GM12878 (cell line): ENCODE results near the gene ADORA2B. TPM values are rescaled to one million over a fixed set of nuclear protein-coding genes. Genes with fewer than 3 reads are reported as not detected.

ENCODE experiments used
- ATAC-seq: fragments of 200-7000 bp; cut with Tn5 transposase; 3 replicates; pipeline ENCODE4 v1.9.1; 2020; ENCODE audit warnings: mild to moderate bottlenecking, moderate library complexity
- BruUV-seq: library from RNA; stranded (reverse); fragments of 400-500 nt; replicated peaks from 2 replicates; lab custom pipeline; 2021; lab: Mats Ljungman, UMichigan
- CTCF ChIA-PET: fragments of 300-600 bp; sonication (Branson Sonifier 250); formaldehyde crosslinking; extraction: SDS; loops from one replicate; lab custom pipeline; 2021; ENCODE audit warnings: inconsistent platforms; lab: Yijun Ruan, JAX
- POLR2A ChIA-PET: fragments of 350-600 bp; formaldehyde crosslinking; extraction: SDS; loops from one replicate; lab custom pipeline; 2021; ENCODE audit warnings: inconsistent platforms; lab: Charles Lee
- RAD21 ChIA-PET: fragments of 300-600 bp; sonication (Branson Sonifier 250); formaldehyde crosslinking; loops from one replicate; lab custom pipeline; 2023; ENCODE audit warnings: antibody characterized with exemption; ENCODE audit not compliant: unreplicated experiment; lab: Charles Lee
- SMC1A ChIA-PET: fragments of 300-600 bp; sonication (Branson Sonifier 250); formaldehyde crosslinking; loops from one replicate; lab custom pipeline; 2023; ENCODE audit not compliant: unreplicated experiment, uncharacterized antibody; lab: Charles Lee
- DNase-seq: peaks from one replicate; pipeline ENCODE4 v3.0.0-alpha.2; 2011; ENCODE audit warnings: low read depth, low spot score
- FAIRE-seq: peaks from 3 replicates; lab custom pipeline; 2011; peaks lifted over from hg19 to GRCh38; lab: Jason Lieb, UNC
- H2AFZ ChIP-seq: 2 replicates; pipeline ENCODE4 v1.6.0; 2011; ENCODE audit warnings: low read depth, low read length, control low read depth; ENCODE audit not compliant: control insufficient read depth
- H3K27ac ChIP-seq: 2 replicates; pipeline ENCODE4 v1.5.1; 2011; ENCODE audit warnings: control low read depth; ENCODE audit not compliant: control insufficient read depth, insufficient read depth
- H3K27me3 ChIP-seq, 2 experiments: replicated peaks in 1 of 2; 2 replicates each; pipeline versions ENCODE4 v1.6.0 to v1.6.1; 2011; ENCODE audit warnings: low read length in 1 of 2; ENCODE audit not compliant: control insufficient read depth in 2 of 2, insufficient read depth in 2 of 2
- H3K36me3 ChIP-seq, 2 experiments: 2 replicates each; pipeline ENCODE4 v1.5.1; 2011; ENCODE audit warnings: low read length in 1 of 2; ENCODE audit not compliant: control insufficient read depth in 2 of 2, insufficient read depth in 2 of 2
- H3K4me1 ChIP-seq: 2 replicates; pipeline ENCODE4 v1.6.1; 2011; ENCODE audit warnings: mild to moderate bottlenecking, low read length, moderate library complexity, mixed read lengths; ENCODE audit not compliant: control insufficient read depth, insufficient read depth
- H3K4me2 ChIP-seq: 2 replicates; pipeline ENCODE4 v1.6.0; 2011; ENCODE audit warnings: control low read depth; ENCODE audit not compliant: control insufficient read depth, insufficient read depth
- H3K4me3 ChIP-seq: fragments of 200-600 bp; sonication (generic); 2 replicates; pipeline ENCODE4 v1.5.1; 2016
- H3K79me2 ChIP-seq: 2 replicates; pipeline ENCODE4 v1.6.0; 2011; ENCODE audit warnings: low read length; ENCODE audit not compliant: control insufficient read depth, insufficient read depth
- H3K9ac ChIP-seq: 2 replicates; pipeline ENCODE4 v1.8.0; 2011; ENCODE audit warnings: low read length, control low read depth, mixed read lengths; ENCODE audit not compliant: control insufficient read depth, insufficient read depth
- H3K9me3 ChIP-seq: replicated peaks from 3 replicates; pipeline ENCODE4 v1.5.1; 2011; ENCODE audit warnings: mild to moderate bottlenecking, low read length; ENCODE audit not compliant: control insufficient read depth, insufficient read depth
- H4K20me1 ChIP-seq: 2 replicates; pipeline ENCODE4 v1.6.0; 2011; ENCODE audit not compliant: control insufficient read depth, insufficient read depth
- CEBPB ChIP-seq, 2 experiments: fragments of 150-350 bp in 1 of 2; IDR thresholded peaks; 2 replicates each; pipeline ENCODE4 v1.6.1; 2012 to 2014; ENCODE audit warnings: low read depth in 2 of 2, low read length in 2 of 2, borderline replicate concordance in 1 of 2, inconsistent platforms in 1 of 2
- EED ChIP-seq: sonication (generic); IDR thresholded peaks from 2 replicates; pipeline ENCODE4 v1.6.1; 2016; ENCODE audit warnings: antibody characterized with exemption, low read depth
- HCFC1 ChIP-seq: fragments of 150-350 bp; IDR thresholded peaks from 2 replicates; pipeline ENCODE4 v1.6.1; 2014; ENCODE audit warnings: low read length
- MXI1 ChIP-seq: fragments of 150-350 bp; IDR thresholded peaks from 2 replicates; pipeline ENCODE4 v1.6.1; 2011; ENCODE audit warnings: low read depth, mild to moderate bottlenecking, inconsistent platforms, low read length, improper control_type of control experiment
- MYB ChIP-seq: fragments of 150-350 bp; IDR thresholded peaks from 2 replicates; pipeline ENCODE4 v1.6.1; 2014; ENCODE audit warnings: mild to moderate bottlenecking, low read depth, low read length, borderline replicate concordance
- NFXL1 ChIP-seq: fragments of 450-650 bp; IDR thresholded peaks from 2 replicates; pipeline ENCODE4 v1.6.1; 2017; ENCODE audit warnings: antibody characterized with exemption, mild to moderate bottlenecking, borderline replicate concordance
- NR2F1 ChIP-seq: fragments of 450-650 bp; conservative IDR thresholded peaks from 2 replicates; pipeline ENCODE4 v1.6.1; 2017; ENCODE audit warnings: mild to moderate bottlenecking
- PAX5 ChIP-seq: IDR thresholded peaks from 2 replicates; pipeline ENCODE4 v1.6.1; 2011; ENCODE audit warnings: low read depth, low read length, borderline replicate concordance
- RAD51 ChIP-seq: fragments of 450-650 bp; IDR thresholded peaks from 2 replicates; pipeline ENCODE4 v1.6.1; 2016; ENCODE audit warnings: moderate library complexity, mild to moderate bottlenecking, inconsistent platforms
- RFX5 ChIP-seq: IDR thresholded peaks from 2 replicates; pipeline ENCODE4 v1.6.1; 2011; ENCODE audit warnings: low read depth, low read length, improper control_type of control experiment
- SP1 ChIP-seq: IDR thresholded peaks from one replicate; pipeline ENCODE4 v1.6.1; 2011; ENCODE audit warnings: low read depth, low read length
- SUZ12 ChIP-seq: fragments of 200-600 bp; sonication (generic); IDR thresholded peaks from one replicate; pipeline ENCODE4 v1.6.1; 2018; ENCODE audit warnings: antibody characterized with exemption, mild to moderate bottlenecking; ENCODE audit not compliant: unreplicated experiment
- TAF1 ChIP-seq: IDR thresholded peaks from 2 replicates; pipeline ENCODE4 v1.6.1; 2011; ENCODE audit warnings: mild to moderate bottlenecking, low read depth, low read length, borderline replicate concordance
- ZSCAN29 ChIP-seq: fragments of 450-650 bp; IDR thresholded peaks from 2 replicates; pipeline ENCODE4 v1.6.1; 2017; ENCODE audit warnings: mild to moderate bottlenecking, moderate library complexity
- WGBS: methylation state at CpG from one replicate; pipeline ENCODE4 v1.1.6; 2016; ENCODE audit warnings: low lambda C conversion rate; ENCODE audit not compliant: insufficient replicate concordance, insufficient coverage; ENCODE audit errors: missing lambda C conversion rate; 5-methylcytosine and 5-hydroxymethylcytosine counted together
- in situ Hi-C: fragments of 300-500 bp; cut with MboI; formaldehyde crosslinking; loops from 9 replicates; pipeline ENCODE4 v1.14.3; 2018; ENCODE audit warnings: mixed read lengths
- intact Hi-C: fragments of 100-400 bp; cut with micrococcal nuclease; formaldehyde crosslinking; loops from one replicate; pipeline ENCODE4 v1.14.2; 2022; ENCODE audit not compliant: unreplicated experiment
- polyA plus RNA-seq, 11 experiments: library from polyadenylated mRNA; depleted of rRNA in 4 of 11; unstranded in 6 of 11; stranded (reverse) in 5 of 11; fragments of >200 nt; fragmentation: Nextera tagmentation in 4 of 11; fragmentation: Illumina TruSeq in 1 of 11; extraction: Ambion mirVana in 4 of 11; extraction: Trizol in 1 of 11; gene quantifications; 1 replicate in 1 of 11; 2 replicates in 10 of 11; pipeline versions ENCODE4 v1.2.1 to v1.2.3, GENCODE V29; 2011 to 2016; ENCODE audit warnings: inconsistent platforms in 2 of 11, missing spikeins in 2 of 11, low read depth in 1 of 11
- total RNA-seq, 4 experiments: library from RNA; depleted of rRNA in 3 of 4; stranded (reverse); fragments of >200 nt in 3 of 4; fragmentation: Illumina TruSeq in 1 of 4; extraction: Trizol in 1 of 4; gene quantifications; 2 replicates each; pipeline versions ENCODE4 v1.2.1 to v1.2.3, GENCODE V29; 2013 to 2021
- TF ChIP-seq, protein P1 (sequence below): fragments of 450-650 bp; IDR thresholded peaks from 2 replicates; pipeline ENCODE4 v1.6.1; 2017; ENCODE audit warnings: mild to moderate bottlenecking, low read depth, inconsistent platforms; ENCODE audit not compliant: poor library complexity, severe bottlenecking

Gene ADORA2B
- total and polyA plus RNA-seq, 10 of the 15 experiments (the other 5 are each of a cell fraction or from before 2014, with no cell fraction given): 0.05 to 0.42 (median 0.17) TPM

- H3K4me2 ChIP-seq: no peak overlapping the region
- no peaks in the 10 kb centered on the region for H4K20me1 ChIP-seq
- no peak overlapping the region for H3K9ac ChIP-seq
- H2AFZ ChIP-seq: no peak overlapping the region
- no peaks in the 10 kb centered on the region for H3K4me1 ChIP-seq
- peaks cover 0 to 2% of the 10 kb centered on the region in 2 experiments; a peak in 1 of 4 replicates for H3K27me3 ChIP-seq
- H3K27ac ChIP-seq: no peak overlapping the region
- RAD21 ChIA-PET: no interaction called here
- H3K4me3 ChIP-seq: no peak overlapping the region
- no peaks in the 10 kb centered on the region; the same call in 1 of the 3 replicates for H3K9me3 ChIP-seq
- in situ Hi-C loops (no loop called here), intact Hi-C loops (no loop called here)
- TF ChIP-seq NR2F1: no peak
- TF ChIP-seq CEBPB (IDR thresholded peaks at IDR 0.05; ENCODE audit: borderline replicate concordance in 1 of 2, low read depth in 2 of 2, low read length in 2 of 2): no peak
- TF ChIP-seq, protein P1, sequence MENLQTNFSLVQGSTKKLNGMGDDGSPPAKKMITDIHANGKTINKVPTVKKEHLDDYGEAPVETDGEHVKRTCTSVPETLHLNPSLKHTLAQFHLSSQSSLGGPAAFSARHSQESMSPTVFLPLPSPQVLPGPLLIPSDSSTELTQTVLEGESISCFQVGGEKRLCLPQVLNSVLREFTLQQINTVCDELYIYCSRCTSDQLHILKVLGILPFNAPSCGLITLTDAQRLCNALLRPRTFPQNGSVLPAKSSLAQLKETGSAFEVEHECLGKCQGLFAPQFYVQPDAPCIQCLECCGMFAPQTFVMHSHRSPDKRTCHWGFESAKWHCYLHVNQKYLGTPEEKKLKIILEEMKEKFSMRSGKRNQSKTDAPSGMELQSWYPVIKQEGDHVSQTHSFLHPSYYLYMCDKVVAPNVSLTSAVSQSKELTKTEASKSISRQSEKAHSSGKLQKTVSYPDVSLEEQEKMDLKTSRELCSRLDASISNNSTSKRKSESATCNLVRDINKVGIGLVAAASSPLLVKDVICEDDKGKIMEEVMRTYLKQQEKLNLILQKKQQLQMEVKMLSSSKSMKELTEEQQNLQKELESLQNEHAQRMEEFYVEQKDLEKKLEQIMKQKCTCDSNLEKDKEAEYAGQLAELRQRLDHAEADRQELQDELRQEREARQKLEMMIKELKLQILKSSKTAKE: no peak
- no peak for TF ChIP-seq MYB
- no peak for TF ChIP-seq NFXL1
- TF ChIP-seq EED: no peak
- no peak for TF ChIP-seq RAD51
- TF ChIP-seq SP1: no peak
- TF ChIP-seq PAX5: no peak
- TF ChIP-seq MXI1: no peak
- TF ChIP-seq HCFC1: no peak
- no peak for TF ChIP-seq RFX5
- no peak for TF ChIP-seq ZSCAN29
- no peak for TF ChIP-seq TAF1
- no peak for TF ChIP-seq SUZ12
- H3K36me3 ChIP-seq: no peaks in the 10 kb centered on the region
- 42% methylated on average over 9 of the region's 9 CpGs for WGBS
- POLR2A ChIA-PET: no interaction called here
- no peak for DNase-seq
- CTCF ChIA-PET: no interaction called here
- no peak for FAIRE-seq
- SMC1A ChIA-PET: no interaction called here
- no peaks in the 10 kb centered on the region for H3K79me2 ChIP-seq
- no TSS peak for BruUV-seq
- no peak for ATAC-seq
Measured at GRCh38 chr17:15918661-15919259, 26.2 kb upstream of the ADORA2B start.
